Upper lobe of right lung (tissue), 1 donor: ENCODE measurements around the gene LAPTM4A. TPM values are rescaled to one million over a fixed set of nuclear protein-coding genes. Genes with fewer than 3 reads are reported as not detected.
A peak's percentile ranks its signal among the peaks of the same experiment; 100 is the strongest.

Experiments used
- ATAC-seq: fragments of 200-7000 bp; cut with Tn5 transposase; one replicate; pipeline ENCODE4 v1.9.1; 2020; ENCODE audit warnings: mild to moderate bottlenecking, moderate library complexity
- DNase-seq: peaks from one replicate; pipeline ENCODE4 v3.0.0-alpha.2; 2020
- H3K27ac ChIP-seq: fragments of 200-600 bp; one replicate; pipeline ENCODE4 v1.8.0; 2022
- H3K27me3 ChIP-seq: fragments of 200-600 bp; one replicate; pipeline ENCODE4 v1.8.0; 2022; ENCODE audit warnings: mild to moderate bottlenecking
- H3K36me3 ChIP-seq: fragments of 200-600 bp; one replicate; pipeline ENCODE4 v1.8.0; 2022
- H3K4me1 ChIP-seq: fragments of 200-600 bp; one replicate; pipeline ENCODE4 v1.8.0; 2022
- H3K4me3 ChIP-seq: fragments of 200-600 bp; one replicate; pipeline ENCODE4 v1.8.0; 2022; ENCODE audit warnings: mild to moderate bottlenecking
- H3K9me3 ChIP-seq: fragments of 200-600 bp; one replicate; pipeline ENCODE4 v1.8.0; 2022
- CTCF ChIP-seq: fragments of 200-600 bp; IDR thresholded peaks from one replicate; pipeline ENCODE4 v1.8.0; 2022; ENCODE audit warnings: antibody characterized with exemption
- intact Hi-C: fragments of 100-400 bp; cut with DNase I; formaldehyde crosslinking; loops from one replicate; pipeline ENCODE4 v1.11.0; 2022
- total RNA-seq: library from RNA; stranded (reverse); fragmentation: NEBNext Ultra II Directional; extraction: Animal tissue kit (Norgen Biotek cat#: 25700); gene quantifications from one replicate; pipeline ENCODE4 v1.2.1, GENCODE V29; 2021
- donor health status: DM: no; HTN: yes; CAD: no; lungs with severe emphysema.

Gene LAPTM4A
- total RNA-seq, 1 donor from 2014 or later = 245 TPM

GRCh38 chr2:20012032-20012281, 39.5 kb downstream of the LAPTM4A start:
- DNase-seq (no peak), ATAC-seq (peak; percentile 18)
- Histone ChIP-seq H3K4me1 (peaks cover 12% of the 10 kb centered on the region), H3K27ac (no peak overlapping the region), H3K4me3 (peak overlapping the region; percentile 52), H3K27me3 (peaks cover 17% of the 10 kb centered on the region), H3K9me3 (no peaks in the 10 kb centered on the region), H3K36me3 (no peaks in the 10 kb centered on the region)
- TF ChIP-seq CTCF = no peak
- intact Hi-C loops = loop anchor here (10.0 kb wide), 1 partner anchor 83 kb away; no protein-coding TSS in a partner anchor

DNA sequence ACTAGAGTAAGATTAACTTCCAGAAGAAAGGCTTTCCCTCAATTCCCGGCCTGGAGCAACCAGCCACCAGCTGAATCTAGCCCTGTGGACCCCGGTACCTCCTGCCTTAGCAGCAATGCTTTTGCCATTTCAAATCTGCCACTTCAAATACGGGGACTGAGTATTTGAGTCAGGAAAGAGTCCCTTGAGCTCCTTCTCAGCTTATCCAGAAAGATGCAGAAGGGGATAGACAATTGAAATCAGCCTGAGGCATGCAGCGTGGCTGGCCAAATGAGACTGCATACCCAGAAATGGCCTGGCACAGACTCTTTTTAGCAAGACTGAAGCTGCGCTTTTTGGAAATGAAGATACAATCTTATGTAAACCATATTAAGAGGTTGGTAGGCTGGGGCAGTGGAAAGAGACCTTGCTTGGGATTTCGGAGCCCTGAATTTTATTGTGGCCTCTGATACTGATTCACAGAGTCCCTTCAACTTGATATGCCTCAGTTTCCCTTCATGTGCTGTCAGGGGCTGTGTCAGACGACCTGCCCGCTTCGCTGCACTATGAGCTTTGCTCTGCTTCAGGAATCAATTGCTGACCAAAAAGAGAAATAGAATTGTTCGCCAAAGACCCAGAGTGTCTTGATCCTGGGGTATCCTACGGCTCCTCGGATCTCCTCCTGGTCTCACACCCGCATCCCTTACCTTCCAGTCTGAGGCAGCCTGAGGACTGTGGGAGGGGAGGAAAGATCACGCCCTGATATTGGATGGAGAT, 40.0 kb downstream of the LAPTM4A start:
- intact Hi-C loops = loop anchor here (10.0 kb wide), 1 partner anchor 83 kb away; no protein-coding TSS in a partner anchor
- no peak overlapping the region for H3K4me3 ChIP-seq
- no peak for TF ChIP-seq CTCF

DNA sequence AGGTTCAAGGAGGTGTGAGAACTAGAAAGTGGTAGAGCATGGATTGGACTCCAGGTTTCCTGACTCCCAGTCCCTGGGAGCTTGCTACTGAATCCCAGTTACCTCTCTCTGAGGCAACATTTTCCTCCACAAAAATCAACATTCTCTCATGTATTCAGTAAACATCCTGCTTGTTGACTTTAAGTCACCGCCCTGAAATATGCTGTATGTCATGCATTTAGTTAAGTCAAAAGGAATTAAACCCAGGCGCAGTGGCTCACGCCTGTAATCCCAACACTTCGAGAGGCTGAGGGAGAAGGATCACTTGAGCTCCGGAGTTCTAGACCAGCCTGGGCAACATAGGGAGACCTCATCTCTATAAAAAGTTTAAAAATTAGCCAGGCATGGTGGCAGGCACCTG, 42.7 kb downstream of the LAPTM4A start:
- Histone ChIP-seq H3K36me3 (no peaks in the 10 kb centered on the region), H3K4me3 (no peak overlapping the region), H3K4me1 (peaks cover 12% of the 10 kb centered on the region), H3K9me3 (no peaks in the 10 kb centered on the region), H3K27me3 (peaks cover 17% of the 10 kb centered on the region), H3K27ac (no peak overlapping the region)
- DNase-seq (no peak), ATAC-seq (peak; percentile 17)
- intact Hi-C loops = no loop called here
- no peak for TF ChIP-seq CTCF

More for the DNA sequence above, 40.0 kb downstream of the LAPTM4A start:
- no peak overlapping the region for H3K27ac ChIP-seq
- peaks cover 12% of the 10 kb centered on the region for H3K4me1 ChIP-seq
- peaks cover 17% of the 10 kb centered on the region for H3K27me3 ChIP-seq
- no peak for DNase-seq
- H3K9me3 ChIP-seq = no peaks in the 10 kb centered on the region
- ATAC-seq = no peak
- no peaks in the 10 kb centered on the region for H3K36me3 ChIP-seq

GRCh38 chr2:20005891-20006470, 45.4 kb downstream of the LAPTM4A start:
- Histone ChIP-seq H3K9me3 (no peaks in the 10 kb centered on the region), H3K27me3 (peaks cover 7% of the 10 kb centered on the region), H3K4me1 (no peaks in the 10 kb centered on the region), H3K4me3 (no peak overlapping the region), H3K27ac (no peak overlapping the region), H3K36me3 (no peaks in the 10 kb centered on the region)
- intact Hi-C loops = no loop called here
- DNase-seq = no peak
- peak; percentile 20 for ATAC-seq
- TF ChIP-seq CTCF = no peak

DNA sequence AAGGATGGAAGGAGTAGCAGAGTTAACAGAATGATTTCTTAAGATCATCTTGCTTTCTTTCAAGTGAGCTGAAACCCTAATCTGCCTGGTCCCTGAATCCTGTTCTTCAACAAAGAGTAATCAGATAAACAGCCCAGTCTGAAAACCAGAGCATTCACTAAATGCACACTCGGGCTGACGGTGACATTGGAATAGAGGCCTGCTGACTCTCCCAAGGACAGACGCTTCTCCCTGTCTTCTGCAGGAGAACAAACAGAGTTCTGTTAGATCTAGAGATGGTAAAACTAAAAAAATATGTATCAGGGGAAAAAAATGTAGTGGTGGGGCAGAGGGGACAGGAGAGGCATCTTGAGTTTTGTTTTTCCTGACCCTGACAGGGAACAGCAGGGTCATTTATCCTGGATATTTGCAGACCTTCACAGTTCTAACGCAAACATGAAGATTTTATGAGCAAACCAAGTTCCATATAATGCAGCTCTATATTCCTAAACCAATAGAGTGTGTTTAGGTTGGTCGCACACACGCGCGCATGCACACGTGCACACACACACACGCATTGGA, 46.3 kb downstream of the LAPTM4A start:
- DNase-seq = no peak
- intact Hi-C loops = no loop called here
- no peak overlapping the region for H3K4me3 ChIP-seq
- H3K9me3 ChIP-seq = no peaks in the 10 kb centered on the region
- no peak for ATAC-seq
- TF ChIP-seq CTCF = no peak
- H3K27ac ChIP-seq = no peak overlapping the region
- peaks cover 7% of the 10 kb centered on the region for H3K27me3 ChIP-seq
- H3K4me1 ChIP-seq = no peaks in the 10 kb centered on the region
- H3K36me3 ChIP-seq = no peaks in the 10 kb centered on the region
